Panc1 (cell line): Measurements from ENCODE around the gene FOXK2. TPM values are rescaled to one million over a fixed set of nuclear protein-coding genes. Genes with fewer than 3 reads are reported as not detected.
"Not testable (repeated sequence)": the region's sequence is repeated elsewhere in the genome, so short reads cannot be mapped to it uniquely, and the experiment has no call there.

Source experiments
- ATAC-seq: fragments of 200-7000 bp; cut with Tn5 transposase; 2 replicates; pipeline ENCODE4 v1.9.1; 2020; ENCODE audit warnings: mild to moderate bottlenecking, moderate library complexity
- BruUV-seq: library from RNA; stranded (reverse); fragments of 400-500 nt; replicated peaks from 2 replicates; lab custom pipeline; 2021; lab: Mats Ljungman, UMichigan
- CTCF ChIA-PET: fragments of 300-600 bp; sonication (Branson Sonifier 250); formaldehyde crosslinking; loops from one replicate; lab custom pipeline; 2022; ENCODE audit warnings: antibody characterized with exemption; lab: Charles Lee
- POLR2A ChIA-PET: fragments of 300-600 bp; sonication (Branson Sonifier 250); formaldehyde crosslinking; loops from one replicate; lab custom pipeline; 2022; ENCODE audit warnings: antibody characterized with exemption; lab: Charles Lee
- DNase-seq: peaks from one replicate; pipeline ENCODE4 v3.0.0-alpha.2; 2010; ENCODE audit warnings: low read depth, low spot score
- H3K27ac ChIP-seq: 2 replicates; pipeline ENCODE4 v1.5.1; 2011; ENCODE audit warnings: mild to moderate bottlenecking, low read length, inconsistent platforms
- H3K27me3 ChIP-seq: fragments of 200-500 bp; sonication (Bioruptor generic); 2 replicates; pipeline ENCODE4 v1.6.0; 2014; ENCODE audit warnings: low read length, inconsistent platforms; ENCODE audit not compliant: control insufficient read depth, insufficient read depth
- H3K36me3 ChIP-seq: fragments of 200-500 bp; sonication (Bioruptor generic); 2 replicates; pipeline ENCODE4 v1.5.1; 2014; ENCODE audit warnings: inconsistent platforms, mild to moderate bottlenecking, low read length, moderate library complexity; ENCODE audit not compliant: control insufficient read depth, insufficient read depth
- H3K4me1 ChIP-seq: 2 replicates; pipeline ENCODE4 v1.5.1; 2011; ENCODE audit warnings: inconsistent platforms, mild to moderate bottlenecking, low read length, moderate library complexity; ENCODE audit not compliant: control insufficient read depth, insufficient read depth
- H3K4me3 ChIP-seq, 2 experiments: 2 replicates each; pipeline ENCODE4 v1.5.1; 2011 to 2012; ENCODE audit warnings: low read depth in 2 of 2, low read length in 2 of 2, mild to moderate bottlenecking in 2 of 2, inconsistent platforms in 1 of 2, moderate library complexity in 1 of 2
- H3K9me3 ChIP-seq: fragments of 200-500 bp; sonication (Bioruptor generic); 2 replicates; pipeline ENCODE4 v1.5.1; 2014; ENCODE audit warnings: low read depth, mild to moderate bottlenecking, inconsistent platforms, low read length, moderate library complexity; ENCODE audit not compliant: control insufficient read depth, insufficient read depth
- POLR2AphosphoS5 ChIP-seq: IDR thresholded peaks from 2 replicates; pipeline ENCODE4 v1.6.1; 2012; ENCODE audit warnings: mild to moderate bottlenecking, low read depth, low read length, moderate library complexity
- SIN3A ChIP-seq: IDR thresholded peaks from 2 replicates; pipeline ENCODE4 v1.6.1; 2012; ENCODE audit warnings: low read depth, mild to moderate bottlenecking, low read length, moderate library complexity, borderline replicate concordance; ENCODE audit not compliant: insufficient read depth
- TCF7L2 ChIP-seq: IDR thresholded peaks from 2 replicates; pipeline ENCODE4 v1.6.1; 2011; ENCODE audit warnings: mild to moderate bottlenecking, low read depth, low read length, inconsistent platforms
- in situ Hi-C: cut with HindIII; loops from 2 replicates; pipeline ENCODE4 v1.10.0; 2016; ENCODE audit warnings: low sequenced_read_pairs, low pct_unique_long_range_greater_than_20kb
- intact Hi-C: fragments of 100-400 bp; cut with micrococcal nuclease; formaldehyde crosslinking; loops from one replicate; pipeline ENCODE4 v1.10.0; 2022; ENCODE audit not compliant: unreplicated experiment
- total RNA-seq: library from RNA; stranded (reverse); gene quantifications from one replicate; pipeline ENCODE4 v1.2.1, GENCODE V29; 2021; ENCODE audit not compliant: unreplicated experiment
- TF ChIP-seq, protein P1 (sequence below): fragments of 450-650 bp; IDR thresholded peaks from 2 replicates; pipeline ENCODE4 v1.5.1; 2017; ENCODE audit warnings: mild to moderate bottlenecking
- TF ChIP-seq, protein P2 (sequence below), 2 experiments: IDR thresholded peaks; 2 replicates each; pipeline ENCODE4 v1.6.1; 2011 to 2012; ENCODE audit warnings: low read depth in 2 of 2, control low read depth in 1 of 2, low read length in 1 of 2, mild to moderate bottlenecking in 1 of 2, moderate library complexity in 1 of 2; ENCODE audit not compliant: insufficient read depth in 1 of 2

Gene FOXK2
- total RNA-seq, 1 experiment from 2014 or later: 143 TPM

DNA sequence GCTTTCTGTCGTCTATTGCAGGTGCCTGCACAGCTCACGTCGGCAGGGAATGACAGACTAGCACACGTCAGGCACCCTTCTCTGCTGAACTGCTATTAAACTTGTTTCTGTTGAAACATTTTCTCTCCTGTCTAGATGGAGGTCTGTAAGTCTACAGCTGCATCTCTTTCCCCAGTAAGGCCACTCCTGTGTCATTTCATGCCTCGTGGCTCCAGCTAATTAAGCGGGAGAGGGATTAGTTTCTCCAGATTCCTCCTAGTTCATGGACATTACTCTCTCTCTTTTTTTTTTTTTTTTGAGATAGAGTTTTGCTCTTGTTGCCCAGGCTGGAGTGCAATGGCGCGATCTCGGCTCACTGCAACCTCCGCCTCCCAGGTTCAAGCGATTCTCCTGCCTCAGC, 54.5 kb downstream of the FOXK2 start:
- in situ Hi-C loops: no loop called here
- no peaks in the 10 kb centered on the region for H3K9me3 ChIP-seq

DNA sequence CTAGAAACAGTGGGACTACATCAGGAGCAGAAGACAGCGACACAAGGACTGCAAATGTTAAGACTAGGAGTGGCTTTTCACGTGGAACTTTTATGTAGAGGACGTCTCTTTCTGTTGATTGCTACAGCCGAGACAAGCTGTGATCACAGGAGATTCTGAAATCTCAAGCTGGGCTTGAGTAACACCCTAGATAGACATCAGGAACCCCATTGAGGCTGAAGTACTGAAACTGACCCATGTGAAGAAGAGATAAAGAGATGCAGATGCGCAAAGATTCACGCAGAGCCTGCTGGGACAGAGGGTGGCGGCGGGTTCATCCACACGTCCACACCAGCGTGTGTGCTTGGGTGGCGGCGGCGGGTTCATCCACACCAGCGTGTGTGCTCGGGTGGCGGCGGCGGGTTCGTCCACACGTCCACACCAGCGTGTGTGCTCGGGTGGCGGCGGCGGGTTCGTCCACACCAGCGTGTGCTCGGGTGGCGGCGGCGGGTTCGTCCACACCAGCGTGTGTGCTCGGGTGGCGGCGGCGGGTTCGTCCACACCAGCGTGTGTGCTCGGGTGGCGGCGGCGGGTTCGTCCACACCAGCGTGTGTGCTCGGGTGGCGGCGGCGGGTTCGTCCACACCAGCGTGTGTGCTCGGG, 56.2 kb downstream of the FOXK2 start:
- H3K4me3 ChIP-seq, H3K27ac ChIP-seq, H3K27me3 ChIP-seq, H3K9me3 ChIP-seq, H3K4me1 ChIP-seq, DNase-seq, ATAC-seq, in situ Hi-C loops, intact Hi-C loops, BruUV-seq, CTCF ChIA-PET: not testable (repeated sequence)
- peaks cover 12% of the 10 kb centered on the region for H3K36me3 ChIP-seq
- POLR2A ChIA-PET: interaction anchor here (0.6 kb wide), 2 partner anchors 9 to 115 kb away, joined by 3 to 11 read pairs; no protein-coding TSS in a partner anchor

More for the DNA sequence above, 54.5 kb downstream of the FOXK2 start:
- BruUV-seq: no TSS peak
- no peak for DNase-seq
- Histone ChIP-seq H3K27me3 (no peaks in the 10 kb centered on the region), H3K36me3 (peaks cover 14% of the 10 kb centered on the region), H3K4me3 (no peak overlapping the region), H3K27ac (no peak overlapping the region), H3K4me1 (no peaks in the 10 kb centered on the region)
- POLR2A ChIA-PET: no interaction called here
- TF ChIP-seq, protein P1, sequence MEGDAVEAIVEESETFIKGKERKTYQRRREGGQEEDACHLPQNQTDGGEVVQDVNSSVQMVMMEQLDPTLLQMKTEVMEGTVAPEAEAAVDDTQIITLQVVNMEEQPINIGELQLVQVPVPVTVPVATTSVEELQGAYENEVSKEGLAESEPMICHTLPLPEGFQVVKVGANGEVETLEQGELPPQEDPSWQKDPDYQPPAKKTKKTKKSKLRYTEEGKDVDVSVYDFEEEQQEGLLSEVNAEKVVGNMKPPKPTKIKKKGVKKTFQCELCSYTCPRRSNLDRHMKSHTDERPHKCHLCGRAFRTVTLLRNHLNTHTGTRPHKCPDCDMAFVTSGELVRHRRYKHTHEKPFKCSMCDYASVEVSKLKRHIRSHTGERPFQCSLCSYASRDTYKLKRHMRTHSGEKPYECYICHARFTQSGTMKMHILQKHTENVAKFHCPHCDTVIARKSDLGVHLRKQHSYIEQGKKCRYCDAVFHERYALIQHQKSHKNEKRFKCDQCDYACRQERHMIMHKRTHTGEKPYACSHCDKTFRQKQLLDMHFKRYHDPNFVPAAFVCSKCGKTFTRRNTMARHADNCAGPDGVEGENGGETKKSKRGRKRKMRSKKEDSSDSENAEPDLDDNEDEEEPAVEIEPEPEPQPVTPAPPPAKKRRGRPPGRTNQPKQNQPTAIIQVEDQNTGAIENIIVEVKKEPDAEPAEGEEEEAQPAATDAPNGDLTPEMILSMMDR: no peak
- TF ChIP-seq SIN3A (no peak), TCF7L2 (no peak), POLR2AphosphoS5 (no peak)
- TF ChIP-seq, protein P2, sequence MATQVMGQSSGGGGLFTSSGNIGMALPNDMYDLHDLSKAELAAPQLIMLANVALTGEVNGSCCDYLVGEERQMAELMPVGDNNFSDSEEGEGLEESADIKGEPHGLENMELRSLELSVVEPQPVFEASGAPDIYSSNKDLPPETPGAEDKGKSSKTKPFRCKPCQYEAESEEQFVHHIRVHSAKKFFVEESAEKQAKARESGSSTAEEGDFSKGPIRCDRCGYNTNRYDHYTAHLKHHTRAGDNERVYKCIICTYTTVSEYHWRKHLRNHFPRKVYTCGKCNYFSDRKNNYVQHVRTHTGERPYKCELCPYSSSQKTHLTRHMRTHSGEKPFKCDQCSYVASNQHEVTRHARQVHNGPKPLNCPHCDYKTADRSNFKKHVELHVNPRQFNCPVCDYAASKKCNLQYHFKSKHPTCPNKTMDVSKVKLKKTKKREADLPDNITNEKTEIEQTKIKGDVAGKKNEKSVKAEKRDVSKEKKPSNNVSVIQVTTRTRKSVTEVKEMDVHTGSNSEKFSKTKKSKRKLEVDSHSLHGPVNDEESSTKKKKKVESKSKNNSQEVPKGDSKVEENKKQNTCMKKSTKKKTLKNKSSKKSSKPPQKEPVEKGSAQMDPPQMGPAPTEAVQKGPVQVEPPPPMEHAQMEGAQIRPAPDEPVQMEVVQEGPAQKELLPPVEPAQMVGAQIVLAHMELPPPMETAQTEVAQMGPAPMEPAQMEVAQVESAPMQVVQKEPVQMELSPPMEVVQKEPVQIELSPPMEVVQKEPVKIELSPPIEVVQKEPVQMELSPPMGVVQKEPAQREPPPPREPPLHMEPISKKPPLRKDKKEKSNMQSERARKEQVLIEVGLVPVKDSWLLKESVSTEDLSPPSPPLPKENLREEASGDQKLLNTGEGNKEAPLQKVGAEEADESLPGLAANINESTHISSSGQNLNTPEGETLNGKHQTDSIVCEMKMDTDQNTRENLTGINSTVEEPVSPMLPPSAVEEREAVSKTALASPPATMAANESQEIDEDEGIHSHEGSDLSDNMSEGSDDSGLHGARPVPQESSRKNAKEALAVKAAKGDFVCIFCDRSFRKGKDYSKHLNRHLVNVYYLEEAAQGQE (IDR thresholded peaks at IDR 0.05; ENCODE audit: insufficient read depth in 1 of 2, low read depth in 2 of 2, low read length in 1 of 2): no peak
- intact Hi-C loops: no loop called here
- CTCF ChIA-PET: no interaction called here
- no peak for ATAC-seq

DNA sequence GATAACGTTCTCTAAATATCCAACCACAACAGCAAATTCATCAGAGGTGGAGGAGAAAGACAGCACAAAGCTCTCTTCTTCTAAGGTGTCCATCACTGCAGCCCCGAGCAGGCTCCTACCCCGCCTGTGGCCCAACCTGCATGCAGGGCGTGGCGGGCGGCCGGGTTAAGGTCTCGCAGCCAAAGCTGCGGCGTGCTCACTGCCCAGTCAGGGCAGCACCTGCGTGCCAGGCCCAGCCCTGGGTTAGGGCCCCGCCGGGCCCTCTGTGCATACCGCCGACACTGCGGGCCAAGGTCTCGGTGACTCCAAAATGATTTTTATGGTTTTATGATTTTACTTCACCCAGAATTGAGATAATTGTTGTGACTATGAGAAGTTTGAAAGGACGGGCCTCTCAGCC, 57.8 kb downstream of the FOXK2 start:
- Histone ChIP-seq H3K9me3 (no peaks in the 10 kb centered on the region), H3K36me3 (peaks cover 11% of the 10 kb centered on the region), H3K4me1 (no peaks in the 10 kb centered on the region), H3K27me3 (no peaks in the 10 kb centered on the region), H3K27ac (no peak overlapping the region), H3K4me3 (no peak overlapping the region)
- intact Hi-C loops: no loop called here
- in situ Hi-C loops: no loop called here
- POLR2A ChIA-PET: no interaction called here
- DNase-seq (no peak), ATAC-seq (peak; percentile 49; the same call in 1 of the 2 replicates)
- TF ChIP-seq, protein P2 (IDR thresholded peaks at IDR 0.05; ENCODE audit: insufficient read depth in 1 of 2, low read depth in 2 of 2, low read length in 1 of 2): no peak
- TF ChIP-seq POLR2AphosphoS5: no peak
- TF ChIP-seq SIN3A: no peak
- no peak for TF ChIP-seq TCF7L2
- TF ChIP-seq, protein P1: no peak
- TSS peak; percentile 82 for BruUV-seq
- CTCF ChIA-PET: no interaction called here
